Fibroblast of mammary gland (primary cell): Measurements from ENCODE around the gene PPARA.

Source experiments
- DNase-seq: peaks from one replicate; pipeline ENCODE4 v3.0.0-alpha.2; 2010; ENCODE audit warnings: low read depth
- H3K4me3 ChIP-seq: 2 replicates; pipeline ENCODE4 v1.5.1; 2011; ENCODE audit warnings: low read depth, mild to moderate bottlenecking, low read length, moderate library complexity; ENCODE audit not compliant: control insufficient read depth
- CTCF ChIP-seq: conservative IDR thresholded peaks from 2 replicates; pipeline ENCODE4 v1.5.1; 2011; ENCODE audit warnings: low read depth, low read length, inconsistent platforms; ENCODE audit not compliant: control insufficient read depth, insufficient read depth

The PPARA gene

GRCh38 chr22:46122980-46123693 lies 27.2 kb upstream of the PPARA start:
- DNase-seq = no peak
- no peak overlapping the region for H3K4me3 ChIP-seq
- TF ChIP-seq CTCF = no peak

GRCh38 chr22:46123694-46124382 lies 26.5 kb upstream of the PPARA start:
- no peak for TF ChIP-seq CTCF
- H3K4me3 ChIP-seq = no peak overlapping the region
- DNase-seq = no peak

- no peak for DNase-seq
- no peak for TF ChIP-seq CTCF
- no peak overlapping the region for H3K4me3 ChIP-seq
Measured at GRCh38 chr22:46124383-46125144, 25.8 kb upstream of the PPARA start.

- H3K4me3 ChIP-seq = no peak overlapping the region
- no peak for TF ChIP-seq CTCF
- no peak for DNase-seq
Measured at GRCh38 chr22:46125311-46125710, 25.0 kb upstream of the PPARA start.

- TF ChIP-seq CTCF = no peak
- no peak for DNase-seq
- H3K4me3 ChIP-seq = no peak overlapping the region
Measured at GRCh38 chr22:46125816-46126765, 24.2 kb upstream of the PPARA start.

GRCh38 chr22:46126853-46127385 lies 23.4 kb upstream of the PPARA start:
- no peak overlapping the region for H3K4me3 ChIP-seq
- DNase-seq = no peak
- no peak for TF ChIP-seq CTCF
